ENCODE data around the gene GTF3C1.

GTF3C1 gene

DNA sequence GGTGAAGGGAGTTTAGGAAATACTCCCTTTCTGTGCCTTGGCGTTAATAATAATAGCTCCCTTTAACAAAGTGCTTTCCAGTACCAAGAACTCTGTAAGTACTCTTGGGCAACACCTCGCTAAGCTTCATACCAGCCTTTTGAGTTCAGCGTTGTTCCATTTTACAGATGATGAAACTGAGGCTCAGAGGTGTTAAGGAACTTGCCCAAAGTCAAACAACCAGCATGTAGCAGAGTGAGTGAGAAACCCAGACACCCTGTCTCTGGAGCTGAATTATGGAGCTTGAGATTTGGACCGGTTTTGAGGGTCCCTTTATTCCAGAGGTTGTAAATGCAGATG lies 838 bp upstream of the GTF3C1 start:
- TF ChIP-seq, protein P1, sequence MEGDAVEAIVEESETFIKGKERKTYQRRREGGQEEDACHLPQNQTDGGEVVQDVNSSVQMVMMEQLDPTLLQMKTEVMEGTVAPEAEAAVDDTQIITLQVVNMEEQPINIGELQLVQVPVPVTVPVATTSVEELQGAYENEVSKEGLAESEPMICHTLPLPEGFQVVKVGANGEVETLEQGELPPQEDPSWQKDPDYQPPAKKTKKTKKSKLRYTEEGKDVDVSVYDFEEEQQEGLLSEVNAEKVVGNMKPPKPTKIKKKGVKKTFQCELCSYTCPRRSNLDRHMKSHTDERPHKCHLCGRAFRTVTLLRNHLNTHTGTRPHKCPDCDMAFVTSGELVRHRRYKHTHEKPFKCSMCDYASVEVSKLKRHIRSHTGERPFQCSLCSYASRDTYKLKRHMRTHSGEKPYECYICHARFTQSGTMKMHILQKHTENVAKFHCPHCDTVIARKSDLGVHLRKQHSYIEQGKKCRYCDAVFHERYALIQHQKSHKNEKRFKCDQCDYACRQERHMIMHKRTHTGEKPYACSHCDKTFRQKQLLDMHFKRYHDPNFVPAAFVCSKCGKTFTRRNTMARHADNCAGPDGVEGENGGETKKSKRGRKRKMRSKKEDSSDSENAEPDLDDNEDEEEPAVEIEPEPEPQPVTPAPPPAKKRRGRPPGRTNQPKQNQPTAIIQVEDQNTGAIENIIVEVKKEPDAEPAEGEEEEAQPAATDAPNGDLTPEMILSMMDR (IDR thresholded peaks at IDR 0.05; ENCODE audit: low read depth, low read length, missing control alignments), result no peak
- DNase-seq (ENCODE audit: low read depth), result no peak
- H3K4me3 ChIP-seq (ENCODE audit: low read depth, low read length), result peak overlapping the region; percentile 82

DNA sequence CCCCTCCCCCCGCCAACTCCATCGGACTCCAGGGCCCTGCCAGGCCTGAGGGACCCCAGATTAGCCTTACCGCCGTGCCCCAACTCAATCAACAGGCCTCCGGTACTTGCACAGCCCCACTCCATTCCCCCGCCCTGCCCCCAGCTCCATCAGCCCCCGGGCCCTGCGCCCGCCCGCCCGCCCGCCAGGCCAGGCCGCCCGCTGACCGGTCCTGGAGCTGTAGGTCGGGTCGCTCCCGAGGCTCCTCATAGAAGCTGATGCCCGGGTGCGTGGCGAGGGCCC lies 308 bp downstream of the GTF3C1 start:
- no peak for DNase-seq (ENCODE audit: low read depth)
- TF ChIP-seq, protein P1 (IDR thresholded peaks at IDR 0.05; ENCODE audit: low read depth, low read length, missing control alignments), result no peak
- peak overlapping the region; percentile 80 for H3K4me3 ChIP-seq (ENCODE audit: low read depth, low read length)

DNA sequence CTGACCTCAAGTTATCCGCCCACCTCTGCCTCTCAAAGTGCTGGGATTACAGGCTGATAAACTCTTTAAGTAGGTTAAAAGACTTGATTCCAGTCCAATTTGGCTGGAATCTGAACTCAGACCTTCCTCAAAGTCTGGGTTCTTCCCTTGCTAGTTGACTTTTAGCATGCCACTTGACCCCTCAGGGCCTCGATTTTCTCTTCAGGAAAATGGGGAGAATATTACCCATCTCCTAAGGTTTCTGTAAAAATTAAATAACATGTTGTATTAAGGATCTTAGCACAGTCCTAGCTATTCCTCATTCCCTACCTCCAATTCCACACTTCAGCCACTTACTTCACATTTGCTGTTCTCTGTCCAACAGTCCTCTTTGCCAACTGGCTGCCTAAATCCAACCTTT lies 1.9 kb downstream of the GTF3C1 start:
- no peak overlapping the region for H3K4me3 ChIP-seq (ENCODE audit: low read depth, low read length)
- DNase-seq (ENCODE audit: low read depth), result no peak
- TF ChIP-seq, protein P1 (IDR thresholded peaks at IDR 0.05; ENCODE audit: low read depth, low read length, missing control alignments), result no peak

DNA sequence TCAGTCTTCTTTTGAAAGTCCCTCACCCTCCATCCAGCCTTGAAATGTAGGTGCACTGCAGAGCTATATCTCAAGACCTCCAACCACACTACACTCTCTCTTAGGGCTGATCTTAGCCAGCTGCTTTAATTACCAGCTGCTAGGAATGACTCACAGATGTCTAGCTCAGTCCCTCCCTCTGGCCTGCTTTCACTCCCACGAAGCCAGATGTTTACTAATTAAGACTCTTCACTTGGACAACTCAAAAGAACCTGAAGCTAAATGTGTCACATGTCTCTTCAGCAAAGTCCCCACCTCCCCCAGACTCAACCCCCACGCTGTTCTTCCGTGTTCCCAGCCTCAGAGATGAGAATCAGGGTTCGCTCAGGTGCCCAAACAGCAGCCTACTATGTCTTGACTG lies 2.6 kb downstream of the GTF3C1 start:
- DNase-seq (ENCODE audit: low read depth), result no peak

DNA sequence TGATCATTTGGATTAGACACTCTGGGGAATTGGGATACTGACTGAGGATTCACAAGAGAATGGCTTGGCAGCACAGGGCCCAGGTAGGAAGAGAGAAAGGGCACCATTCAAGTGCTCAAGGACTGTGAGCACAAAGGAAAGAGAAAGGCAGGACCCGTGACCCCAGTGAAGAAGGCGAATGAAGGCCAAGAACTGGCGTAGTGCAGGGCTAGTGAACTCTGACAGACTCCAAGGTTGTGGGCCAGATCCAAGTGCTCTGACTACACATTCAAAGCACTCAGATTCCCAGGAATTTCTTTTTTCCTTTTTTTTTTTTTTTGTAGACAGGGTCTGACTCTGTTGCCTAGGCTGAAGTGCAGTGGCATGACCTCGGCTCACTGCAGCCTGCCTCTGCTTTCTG lies 5.0 kb downstream of the GTF3C1 start:
- TF ChIP-seq, protein P1 (IDR thresholded peaks at IDR 0.05; ENCODE audit: low read depth, low read length, missing control alignments), result no peak
- no peak overlapping the region for H3K4me3 ChIP-seq (ENCODE audit: low read depth, low read length)
- DNase-seq (ENCODE audit: low read depth), result no peak

More for the DNA sequence above, 2.6 kb downstream of the GTF3C1 start:
- H3K4me3 ChIP-seq (ENCODE audit: low read depth, low read length), result no peak overlapping the region
- TF ChIP-seq, protein P1 (IDR thresholded peaks at IDR 0.05; ENCODE audit: low read depth, low read length, missing control alignments), result no peak

DNA sequence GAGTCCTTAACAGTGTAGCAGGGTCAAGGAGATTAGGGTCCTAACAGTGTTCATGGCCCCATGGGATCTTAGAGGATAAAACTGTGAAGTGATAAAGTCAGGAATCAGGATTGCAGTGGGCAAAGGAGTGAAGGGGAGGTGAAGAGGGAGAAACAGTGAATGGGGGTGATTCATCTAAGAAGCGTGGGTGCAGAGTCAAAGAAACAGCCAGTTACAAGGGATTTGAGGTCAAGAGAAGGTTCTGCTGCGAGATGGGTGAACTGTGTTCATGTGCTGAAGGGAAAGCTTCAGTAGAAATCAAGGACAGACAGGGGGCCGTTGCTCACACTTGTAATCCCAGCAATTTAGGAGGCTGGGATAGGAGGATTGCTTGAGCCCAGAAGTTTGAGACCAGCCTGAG lies 5.9 kb downstream of the GTF3C1 start:
- TF ChIP-seq, protein P1 (IDR thresholded peaks at IDR 0.05; ENCODE audit: low read depth, low read length, missing control alignments), result no peak
- DNase-seq (ENCODE audit: low read depth), result no peak
- no peak overlapping the region for H3K4me3 ChIP-seq (ENCODE audit: low read depth, low read length)

DNA sequence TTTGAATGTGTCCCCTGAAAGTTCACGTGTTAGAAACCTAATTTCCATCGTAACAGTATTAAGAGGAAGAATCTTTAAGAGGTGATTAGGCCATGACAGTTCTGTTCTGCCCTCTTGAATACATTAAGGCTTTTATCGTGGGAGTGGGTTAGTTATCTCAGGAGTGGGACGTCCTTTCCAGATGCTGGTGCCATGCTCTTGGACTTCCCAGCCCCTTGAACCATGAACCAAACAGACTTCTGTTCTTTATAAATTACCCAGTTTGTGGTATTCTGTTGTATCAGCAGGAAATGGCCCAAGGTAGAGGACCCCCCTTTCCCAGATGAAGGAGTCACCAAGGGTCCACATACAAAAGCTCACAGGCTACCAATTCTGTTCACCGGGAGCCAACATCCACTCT lies 10.1 kb downstream of the GTF3C1 start:
- no peak for DNase-seq (ENCODE audit: low read depth)
- TF ChIP-seq, protein P1 (IDR thresholded peaks at IDR 0.05; ENCODE audit: low read depth, low read length, missing control alignments), result no peak
- H3K4me3 ChIP-seq (ENCODE audit: low read depth, low read length), result no peak overlapping the region
